Ishikawa (cell line): ENCODE results near the gene WIPI1.

ENCODE experiments used
- CREB1 ChIP-seq: IDR thresholded peaks from 2 replicates; pipeline ENCODE4 v1.6.1; 2012; ENCODE audit warnings: low read depth
- EGR1 ChIP-seq: IDR thresholded peaks from 2 replicates; pipeline ENCODE4 v1.6.1; 2012
- EP300 ChIP-seq: IDR thresholded peaks from 2 replicates; pipeline ENCODE4 v1.6.1; 2012; ENCODE audit warnings: borderline replicate concordance
- FOXM1 ChIP-seq: IDR thresholded peaks from 2 replicates; pipeline ENCODE4 v1.6.1; 2012; ENCODE audit warnings: low read depth, borderline replicate concordance
- RAD21 ChIP-seq: IDR thresholded peaks from 2 replicates; pipeline ENCODE4 v1.6.1; 2012; ENCODE audit warnings: low read depth
- TAF1 ChIP-seq: IDR thresholded peaks from 2 replicates; pipeline ENCODE4 v1.6.1; 2012; ENCODE audit warnings: low read depth, mild to moderate bottlenecking
- YY1 ChIP-seq: IDR thresholded peaks from 2 replicates; pipeline ENCODE4 v1.6.1; 2012; ENCODE audit warnings: low read depth
- ZBTB7A ChIP-seq: IDR thresholded peaks from 2 replicates; pipeline ENCODE4 v1.6.1; 2012; ENCODE audit warnings: low read depth
- TF ChIP-seq, protein P1 (sequence below): IDR thresholded peaks from 2 replicates; pipeline ENCODE4 v1.6.1; 2012; ENCODE audit warnings: low read depth, mild to moderate bottlenecking
- TF ChIP-seq, protein P2 (sequence below): IDR thresholded peaks from 2 replicates; pipeline ENCODE4 v1.6.1; 2012

DNA sequence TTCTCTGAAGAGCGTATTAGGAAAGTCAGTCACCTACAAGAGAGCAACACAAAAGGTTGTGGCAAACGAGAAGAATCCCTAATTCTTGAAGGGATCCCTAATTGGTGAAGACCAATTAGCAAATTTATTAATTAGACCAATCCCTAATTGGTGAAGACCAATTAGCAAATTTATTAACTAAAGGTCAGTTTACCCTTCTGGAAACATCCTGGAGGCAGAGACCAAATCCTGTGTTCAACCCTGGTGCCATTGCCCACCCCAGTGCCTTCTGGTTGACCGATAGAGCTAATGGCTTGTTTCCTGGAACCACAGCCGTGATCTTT lies 74.2 kb downstream of the WIPI1 start:
- TF ChIP-seq, protein P1, sequence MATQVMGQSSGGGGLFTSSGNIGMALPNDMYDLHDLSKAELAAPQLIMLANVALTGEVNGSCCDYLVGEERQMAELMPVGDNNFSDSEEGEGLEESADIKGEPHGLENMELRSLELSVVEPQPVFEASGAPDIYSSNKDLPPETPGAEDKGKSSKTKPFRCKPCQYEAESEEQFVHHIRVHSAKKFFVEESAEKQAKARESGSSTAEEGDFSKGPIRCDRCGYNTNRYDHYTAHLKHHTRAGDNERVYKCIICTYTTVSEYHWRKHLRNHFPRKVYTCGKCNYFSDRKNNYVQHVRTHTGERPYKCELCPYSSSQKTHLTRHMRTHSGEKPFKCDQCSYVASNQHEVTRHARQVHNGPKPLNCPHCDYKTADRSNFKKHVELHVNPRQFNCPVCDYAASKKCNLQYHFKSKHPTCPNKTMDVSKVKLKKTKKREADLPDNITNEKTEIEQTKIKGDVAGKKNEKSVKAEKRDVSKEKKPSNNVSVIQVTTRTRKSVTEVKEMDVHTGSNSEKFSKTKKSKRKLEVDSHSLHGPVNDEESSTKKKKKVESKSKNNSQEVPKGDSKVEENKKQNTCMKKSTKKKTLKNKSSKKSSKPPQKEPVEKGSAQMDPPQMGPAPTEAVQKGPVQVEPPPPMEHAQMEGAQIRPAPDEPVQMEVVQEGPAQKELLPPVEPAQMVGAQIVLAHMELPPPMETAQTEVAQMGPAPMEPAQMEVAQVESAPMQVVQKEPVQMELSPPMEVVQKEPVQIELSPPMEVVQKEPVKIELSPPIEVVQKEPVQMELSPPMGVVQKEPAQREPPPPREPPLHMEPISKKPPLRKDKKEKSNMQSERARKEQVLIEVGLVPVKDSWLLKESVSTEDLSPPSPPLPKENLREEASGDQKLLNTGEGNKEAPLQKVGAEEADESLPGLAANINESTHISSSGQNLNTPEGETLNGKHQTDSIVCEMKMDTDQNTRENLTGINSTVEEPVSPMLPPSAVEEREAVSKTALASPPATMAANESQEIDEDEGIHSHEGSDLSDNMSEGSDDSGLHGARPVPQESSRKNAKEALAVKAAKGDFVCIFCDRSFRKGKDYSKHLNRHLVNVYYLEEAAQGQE = no peak
- TF ChIP-seq EP300 (no peak), FOXM1 (no peak), ZBTB7A (no peak), TAF1 (no peak), CREB1 (no peak), YY1 (no peak), RAD21 (no peak), EGR1 (no peak)
- TF ChIP-seq, protein P2, sequence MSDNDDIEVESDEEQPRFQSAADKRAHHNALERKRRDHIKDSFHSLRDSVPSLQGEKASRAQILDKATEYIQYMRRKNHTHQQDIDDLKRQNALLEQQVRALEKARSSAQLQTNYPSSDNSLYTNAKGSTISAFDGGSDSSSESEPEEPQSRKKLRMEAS = no peak
